GM21515 (cell line): ENCODE results near the gene SUPT5H.
"Not testable (repeated sequence)": the region's sequence is repeated elsewhere in the genome, so short reads cannot be mapped to it uniquely, and the experiment has no call there.

Experiments used
- ATAC-seq: cut with Tn5 transposase; IDR thresholded peaks from one replicate; pipeline ENCODE4 v1.9.1; 2021; ENCODE audit not compliant: unreplicated experiment

SUPT5H gene

GRCh38 chr19:39465956-39466747, 20.8 kb downstream of the SUPT5H start:
- no peak for ATAC-seq

GRCh38 chr19:39467941-39468340, 22.6 kb downstream of the SUPT5H start:
- no peak for ATAC-seq

- ATAC-seq, result no peak
These were observed 23.7 kb downstream of the SUPT5H start for GRCh38 chr19:39469036-39469435.

GRCh38 chr19:39469567-39469966, 24.2 kb downstream of the SUPT5H start:
- no peak for ATAC-seq

- ATAC-seq, result no peak
These were observed 25.4 kb downstream of the SUPT5H start for GRCh38 chr19:39470724-39471339.

GRCh38 chr19:39471756-39472536, 26.6 kb downstream of the SUPT5H start:
- no peak for ATAC-seq

- ATAC-seq, result no peak
These were observed 27.5 kb downstream of the SUPT5H start for GRCh38 chr19:39472746-39473442.

- no peak for ATAC-seq
These were observed 28.1 kb downstream of the SUPT5H start for GRCh38 chr19:39473443-39473960.

GRCh38 chr19:39474139-39474620, 28.8 kb downstream of the SUPT5H start:
- ATAC-seq, result no peak

GRCh38 chr19:39475748-39476147, 30.4 kb downstream of the SUPT5H start:
- no peak for ATAC-seq

- not testable (repeated sequence) for ATAC-seq
These were observed 34.0 kb downstream of the SUPT5H start for GRCh38 chr19:39479319-39479801.

GRCh38 chr19:39479916-39480315, 34.5 kb downstream of the SUPT5H start:
- ATAC-seq, result no peak

GRCh38 chr19:39480337-39481228, 35.2 kb downstream of the SUPT5H start, which contains the start of gene TIMM50:
TSS of gene TIMM50 (plus strand) at chr19:39480838. CDS start at chr19:39480854, 16 bp downstream.
- ATAC-seq, result peak; percentile 80

GRCh38 chr19:39481229-39481545, 35.8 kb downstream of the SUPT5H start:
- no peak for ATAC-seq

- ATAC-seq, result no peak
These were observed 36.3 kb downstream of the SUPT5H start for GRCh38 chr19:39481676-39482075.

GRCh38 chr19:39483141-39483540, 37.8 kb downstream of the SUPT5H start:
- no peak for ATAC-seq

GRCh38 chr19:39489756-39490155, 44.4 kb downstream of the SUPT5H start:
- ATAC-seq, result no peak

- no peak for ATAC-seq
These were observed 46.8 kb downstream of the SUPT5H start for GRCh38 chr19:39492225-39492624.

GRCh38 chr19:39492788-39493187, 47.4 kb downstream of the SUPT5H start:
- ATAC-seq, result no peak

GRCh38 chr19:39494661-39495060, 49.3 kb downstream of the SUPT5H start:
- no peak for ATAC-seq
